Measurements from ENCODE around the gene CTNNA3. TPM values are rescaled to one million over a fixed set of nuclear protein-coding genes. Genes with fewer than 3 reads are reported as not detected.
A peak's percentile ranks its signal among the peaks of the same experiment; 100 is the strongest.
"Not testable (repeated sequence)": the region's sequence is repeated elsewhere in the genome, so short reads cannot be mapped to it uniquely, and the experiment has no call there.

Gene CTNNA3
- total RNA-seq, result under 0.01 TPM in 1 of 2 replicates, not detected in the other

GRCh38 chr10:67696029-67696428, at the start of gene CTNNA3:
TSS of gene CTNNA3 (minus strand) at chr10:67696195.
- no peak for DNase-seq (ENCODE audit: low read depth)
- no peaks in the 10 kb centered on the region for H3K27me3 ChIP-seq (ENCODE audit: control insufficient read depth, insufficient read depth, low read length)
- no peaks in the 10 kb centered on the region for H3K36me3 ChIP-seq (ENCODE audit: control insufficient read depth, insufficient read depth, low read length)
- no peak within 1 kb of the TSS for H3K4me3 ChIP-seq (ENCODE audit: low read depth, low read length)
- no peak for TF ChIP-seq CTCF (IDR thresholded peaks at IDR 0.05; ENCODE audit: insufficient read depth, low read length, severe bottlenecking)
- no peak for FAIRE-seq

GRCh38 chr10:67735430-67735829, 39.4 kb upstream of the CTNNA3 start:
- FAIRE-seq, result no peak
- TF ChIP-seq CTCF (IDR thresholded peaks at IDR 0.05; ENCODE audit: insufficient read depth, low read length, severe bottlenecking), result no peak
- no peak overlapping the region for H3K4me3 ChIP-seq (ENCODE audit: low read depth, low read length)
- H3K27me3 ChIP-seq (ENCODE audit: control insufficient read depth, insufficient read depth, low read length), result no peaks in the 10 kb centered on the region
- H3K36me3 ChIP-seq (ENCODE audit: control insufficient read depth, insufficient read depth, low read length), result no peaks in the 10 kb centered on the region
- no peak for DNase-seq (ENCODE audit: low read depth)

GRCh38 chr10:67733511-67733910, 37.5 kb upstream of the CTNNA3 start:
- no peak for FAIRE-seq
- no peak for DNase-seq (ENCODE audit: low read depth)
- Histone ChIP-seq H3K4me3 (ENCODE audit: low read depth, low read length) (no peak overlapping the region), H3K36me3 (ENCODE audit: control insufficient read depth, insufficient read depth, low read length) (no peaks in the 10 kb centered on the region), H3K27me3 (ENCODE audit: control insufficient read depth, insufficient read depth, low read length) (no peaks in the 10 kb centered on the region)
- no peak for TF ChIP-seq CTCF (IDR thresholded peaks at IDR 0.05; ENCODE audit: insufficient read depth, low read length, severe bottlenecking)

GRCh38 chr10:67725567-67725966, 29.6 kb upstream of the CTNNA3 start:
- Histone ChIP-seq H3K27me3 (ENCODE audit: control insufficient read depth, insufficient read depth, low read length) (no peaks in the 10 kb centered on the region), H3K36me3 (ENCODE audit: control insufficient read depth, insufficient read depth, low read length) (no peaks in the 10 kb centered on the region), H3K4me3 (ENCODE audit: low read depth, low read length) (no peak overlapping the region)
- no peak for DNase-seq (ENCODE audit: low read depth)
- no peak for TF ChIP-seq CTCF (IDR thresholded peaks at IDR 0.05; ENCODE audit: insufficient read depth, low read length, severe bottlenecking)
- FAIRE-seq, result no peak

- no peak overlapping the region for H3K4me3 ChIP-seq (ENCODE audit: low read depth, low read length)
- H3K36me3 ChIP-seq (ENCODE audit: control insufficient read depth, insufficient read depth, low read length), result no peaks in the 10 kb centered on the region
- TF ChIP-seq CTCF (IDR thresholded peaks at IDR 0.05; ENCODE audit: insufficient read depth, low read length, severe bottlenecking), result no peak
- no peaks in the 10 kb centered on the region for H3K27me3 ChIP-seq (ENCODE audit: control insufficient read depth, insufficient read depth, low read length)
- FAIRE-seq (peak; percentile 82), DNase-seq (ENCODE audit: low read depth) (no peak)
Observed at GRCh38 chr10:67723601-67724000, 27.6 kb upstream of the CTNNA3 start.

- no peaks in the 10 kb centered on the region for H3K27me3 ChIP-seq (ENCODE audit: control insufficient read depth, insufficient read depth, low read length)
Observed at GRCh38 chr10:67722113-67722512, 26.1 kb upstream of the CTNNA3 start.

GRCh38 chr10:67716455-67716854, 20.5 kb upstream of the CTNNA3 start:
- not testable (repeated sequence) for H3K27me3 ChIP-seq (ENCODE audit: control insufficient read depth, insufficient read depth, low read length); DNase-seq (ENCODE audit: low read depth); FAIRE-seq; H3K36me3 ChIP-seq (ENCODE audit: control insufficient read depth, insufficient read depth, low read length); H3K4me3 ChIP-seq (ENCODE audit: low read depth, low read length)

More at GRCh38 chr10:67722113-67722512, 26.1 kb upstream of the CTNNA3 start:
- no peaks in the 10 kb centered on the region for H3K36me3 ChIP-seq (ENCODE audit: control insufficient read depth, insufficient read depth, low read length)
- DNase-seq (ENCODE audit: low read depth) (no peak), FAIRE-seq (no peak)
- no peak overlapping the region for H3K4me3 ChIP-seq (ENCODE audit: low read depth, low read length)
- no peak for TF ChIP-seq CTCF (IDR thresholded peaks at IDR 0.05; ENCODE audit: insufficient read depth, low read length, severe bottlenecking)
